Measurements from ENCODE around the gene ZCCHC12.
"Not testable (repeated sequence)": the region's sequence is repeated elsewhere in the genome, so short reads cannot be mapped to it uniquely, and the experiment has no call there.

Gene ZCCHC12

DNA sequence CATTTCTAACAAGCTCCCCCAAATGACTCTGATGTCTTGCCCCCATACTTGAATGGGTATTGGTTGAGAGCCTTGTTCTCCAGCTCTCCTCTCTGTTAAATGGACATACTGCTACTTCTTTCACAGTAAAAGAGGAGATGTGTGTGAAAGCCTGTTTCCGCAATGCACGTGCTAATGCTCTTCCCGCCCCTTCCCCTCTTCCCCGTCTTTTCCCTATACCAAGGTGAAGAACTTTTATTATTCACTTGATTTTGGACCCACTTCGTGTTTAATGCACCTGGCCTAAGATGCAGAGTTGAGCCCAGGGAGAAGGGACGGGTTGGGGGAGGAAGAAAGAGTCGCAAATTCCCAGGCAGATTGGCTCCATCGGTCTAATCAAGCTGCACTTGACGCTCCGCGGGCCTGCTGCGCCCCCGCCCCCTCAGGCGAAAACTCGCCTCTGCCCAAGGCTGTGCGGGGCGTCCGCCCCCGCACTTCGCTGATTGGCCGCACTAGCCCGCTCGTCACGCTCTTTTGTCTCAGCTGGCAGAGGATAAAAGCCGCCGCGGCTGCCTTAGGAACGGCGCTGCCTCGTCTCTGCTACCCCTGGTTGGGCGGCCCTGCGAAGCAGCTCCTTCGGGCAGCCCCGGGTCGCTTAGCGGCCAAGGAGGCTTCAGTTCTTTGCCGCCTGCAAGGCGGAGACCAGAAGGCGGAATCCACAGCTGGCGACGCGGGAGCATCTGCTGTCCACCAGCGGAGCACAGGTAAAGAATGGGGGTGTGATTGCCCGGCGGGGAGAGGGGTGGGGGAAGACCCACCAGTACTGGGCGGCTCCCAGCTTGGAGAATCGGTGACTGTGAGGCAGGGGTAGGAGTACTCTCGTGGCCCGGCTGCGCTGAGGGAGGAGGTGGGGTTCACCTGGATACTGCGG is at the start of gene ZCCHC12:
TSS of gene ZCCHC12 (plus strand) at position 562 of the 910 bp plus-strand sequence. CDS start 1,421 bp downstream, outside the sequence.
- DNase-seq, result peak; percentile 8

DNA sequence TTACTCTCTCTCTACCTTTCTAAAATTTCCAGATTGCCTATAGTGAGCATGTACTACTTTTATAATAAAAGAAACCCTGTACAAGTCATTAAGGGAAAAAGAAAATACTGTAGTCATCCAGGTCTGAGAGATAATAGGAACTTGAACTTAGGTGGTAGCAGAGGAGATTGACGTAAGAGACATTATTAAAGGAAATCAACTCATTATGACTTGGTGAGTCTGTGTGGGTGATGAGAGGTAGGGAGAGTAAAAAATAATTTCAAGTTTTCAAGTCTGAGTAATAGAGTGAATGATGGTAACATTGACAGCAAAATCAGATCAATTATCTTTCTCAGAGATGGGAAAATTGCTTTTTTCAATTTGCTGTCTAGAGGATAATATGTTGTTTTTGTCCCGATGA is 44.0 kb upstream of the ZCCHC12 start:
- DNase-seq, result no peak

DNA sequence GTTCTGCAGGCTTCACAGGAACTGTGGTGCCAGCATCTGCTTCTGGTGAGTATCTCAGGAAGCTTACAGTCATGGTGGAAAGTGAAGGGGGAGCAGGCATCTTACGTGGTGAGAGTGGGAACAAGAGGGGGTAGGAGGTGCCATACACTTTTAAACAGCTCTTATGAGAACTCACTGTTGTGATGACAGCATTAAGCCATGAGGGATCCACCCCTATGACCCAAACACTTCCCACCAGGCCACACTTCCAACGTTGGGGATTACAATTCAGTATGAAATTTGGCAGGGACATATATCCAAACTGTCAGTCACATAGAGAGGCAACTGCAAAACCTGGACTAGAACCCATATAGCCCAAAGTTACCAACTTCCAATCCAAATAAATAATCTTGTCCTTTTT is 43.1 kb upstream of the ZCCHC12 start:
- DNase-seq, result no peak

DNA sequence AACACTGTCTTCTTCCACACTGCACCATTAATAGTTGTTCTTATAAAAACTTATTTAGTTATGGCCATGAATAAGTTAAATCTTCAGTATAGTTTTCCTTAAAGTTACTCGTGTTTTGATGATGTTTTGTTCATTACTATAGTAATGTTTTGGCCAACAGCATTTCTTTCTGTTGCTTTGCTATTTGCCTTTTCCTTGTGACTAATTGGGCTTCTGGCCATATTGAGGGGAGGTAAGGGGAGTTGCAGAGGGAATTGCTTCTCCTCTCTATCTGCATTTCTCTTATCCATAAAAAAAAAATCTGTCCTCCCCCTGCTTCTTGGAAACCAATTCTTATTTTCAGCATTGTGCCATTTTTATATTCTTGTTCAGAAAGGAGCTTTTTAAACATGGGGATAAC is 42.7 kb upstream of the ZCCHC12 start:
- no peak for DNase-seq

DNA sequence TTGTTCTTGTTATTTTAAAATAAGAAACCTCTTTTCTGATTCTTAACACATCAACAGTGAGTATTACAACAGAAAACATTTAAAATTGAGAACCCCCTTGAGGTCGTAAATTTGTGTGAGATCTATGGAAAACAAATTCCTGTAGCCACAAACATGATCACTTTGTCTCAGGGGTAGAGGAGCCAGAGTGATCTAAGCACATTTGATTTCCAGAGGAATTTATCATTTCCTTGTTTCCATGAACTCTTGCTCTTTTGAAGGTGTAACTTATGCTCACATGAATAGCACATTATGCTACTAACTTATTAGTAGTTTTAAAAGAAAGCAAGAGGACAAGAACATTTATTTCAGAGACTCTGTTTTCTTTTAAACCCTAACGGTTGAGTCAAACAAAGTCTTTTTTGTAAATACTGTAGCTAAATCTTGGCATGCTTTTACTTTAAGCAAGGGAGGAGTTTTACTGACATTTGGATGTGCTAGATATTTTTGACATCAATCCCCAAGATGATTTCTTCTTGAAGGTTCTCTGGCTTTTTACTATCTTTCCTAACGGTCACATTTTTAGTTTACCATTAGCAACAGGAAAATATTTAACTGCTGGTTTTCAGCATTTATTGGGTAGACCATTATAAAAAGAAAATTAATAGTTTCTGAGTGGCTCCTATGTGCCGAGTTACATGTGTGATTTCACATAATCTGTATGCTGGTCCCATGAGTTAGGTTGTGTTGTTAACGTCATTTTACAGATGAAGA is 27.9 kb upstream of the ZCCHC12 start:
- DNase-seq, result no peak

DNA sequence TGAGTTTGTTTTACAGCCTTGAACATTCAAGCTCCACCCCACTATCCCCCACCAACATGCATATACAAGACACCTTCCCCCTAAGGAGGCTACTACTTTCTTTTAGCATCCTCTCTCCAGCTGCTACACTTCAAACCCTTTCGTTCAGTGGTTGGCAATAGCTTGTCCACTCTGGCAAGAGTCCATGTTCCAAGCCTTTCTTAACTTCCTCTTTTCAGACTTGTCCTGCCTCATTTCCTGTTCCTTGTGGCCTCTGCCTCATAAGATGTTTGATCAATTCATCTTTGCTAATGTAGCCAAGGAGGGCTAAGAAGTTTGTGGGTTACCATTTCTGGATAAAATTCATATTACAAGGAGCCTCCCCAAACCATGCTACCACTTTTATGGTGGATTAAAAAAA is 20.8 kb upstream of the ZCCHC12 start:
- DNase-seq, result peak; percentile 68

DNA sequence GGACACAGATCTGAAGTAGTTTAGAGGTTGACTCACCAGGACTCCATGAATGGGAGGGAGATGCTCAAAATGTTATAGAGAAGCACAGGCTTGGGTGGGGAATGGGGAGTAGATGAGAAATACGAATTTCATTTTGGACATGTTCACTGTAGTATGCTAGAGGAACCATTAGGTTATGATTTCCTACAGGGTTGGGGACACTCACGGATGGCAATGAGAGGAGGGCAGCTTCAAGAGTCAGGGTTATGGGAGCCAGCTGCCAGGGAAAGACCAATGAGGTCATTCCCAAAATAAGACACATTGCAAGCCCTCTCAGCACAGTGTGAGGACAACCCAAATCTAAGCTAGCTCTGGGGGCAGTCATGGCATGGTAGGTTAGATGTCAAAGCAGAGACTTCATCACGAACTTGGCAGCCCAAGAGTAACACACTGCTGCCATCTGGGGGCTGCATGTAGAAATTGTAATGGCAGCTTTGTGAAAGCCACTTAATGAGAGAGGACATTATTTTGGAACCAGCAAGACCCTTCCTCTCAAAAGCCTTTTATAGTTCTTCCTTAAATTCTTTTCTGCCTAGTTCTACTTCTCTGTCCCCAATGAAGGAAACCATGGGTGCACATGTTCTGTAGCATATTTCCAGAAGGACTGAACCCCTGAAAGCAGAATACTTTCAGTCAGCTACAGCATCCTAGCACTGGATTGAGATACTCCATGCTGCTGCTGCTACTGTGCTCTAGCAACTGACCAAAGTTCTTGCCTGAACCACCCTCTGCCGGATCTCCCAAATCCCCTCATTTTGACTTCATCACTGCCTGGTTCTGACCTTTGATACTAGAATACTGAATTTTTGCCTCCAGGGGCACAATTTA is 16.2 kb upstream of the ZCCHC12 start:
- DNase-seq, result peak; percentile 49

DNA sequence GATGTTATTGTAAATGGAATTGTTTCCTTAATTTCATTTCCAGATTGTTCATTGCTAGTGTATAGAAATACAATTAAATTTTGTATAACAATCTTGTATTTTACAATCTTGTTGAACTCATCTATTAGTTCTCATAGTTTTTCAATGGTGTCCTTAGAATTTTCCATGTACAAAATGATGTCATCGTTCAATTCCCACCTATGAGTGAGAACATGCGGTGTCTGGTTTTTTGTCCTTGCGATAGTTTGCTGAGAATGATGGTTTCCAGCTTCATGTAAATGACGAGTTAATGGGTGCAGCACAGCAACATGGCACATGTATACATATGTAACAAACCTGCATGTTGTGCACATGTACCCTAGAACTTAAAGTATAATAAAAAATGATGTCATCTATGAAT is 6.4 kb upstream of the ZCCHC12 start:
- not testable (repeated sequence) for DNase-seq

DNA sequence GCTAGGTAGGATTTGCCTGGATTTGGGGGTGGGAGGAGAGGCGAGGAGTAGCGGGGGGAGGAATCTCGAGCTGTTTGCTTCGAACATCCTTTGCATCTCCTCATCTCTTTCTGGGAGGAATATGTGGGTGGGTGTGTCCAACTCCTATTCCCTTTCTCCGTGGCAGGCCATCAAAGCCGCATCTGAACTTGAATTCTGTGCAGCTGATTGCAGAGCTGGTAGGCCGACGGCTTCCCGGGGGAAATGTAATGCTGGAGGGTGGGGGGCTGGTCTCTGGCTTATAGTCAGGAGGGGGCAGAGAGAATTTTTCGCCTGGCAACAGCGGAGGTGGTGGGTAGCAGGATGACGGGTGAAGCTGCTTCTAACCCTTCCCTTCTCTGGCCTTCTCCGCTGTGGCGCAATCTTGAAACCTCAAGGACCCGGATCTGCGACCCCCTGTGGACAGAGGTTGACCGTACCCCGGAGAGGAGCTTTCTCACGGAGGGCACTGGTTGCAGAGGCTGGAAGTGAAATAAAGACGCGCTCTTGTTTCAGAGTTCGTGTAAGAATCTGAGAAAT is 628 bp downstream of the ZCCHC12 start:
- no peak for DNase-seq

DNA sequence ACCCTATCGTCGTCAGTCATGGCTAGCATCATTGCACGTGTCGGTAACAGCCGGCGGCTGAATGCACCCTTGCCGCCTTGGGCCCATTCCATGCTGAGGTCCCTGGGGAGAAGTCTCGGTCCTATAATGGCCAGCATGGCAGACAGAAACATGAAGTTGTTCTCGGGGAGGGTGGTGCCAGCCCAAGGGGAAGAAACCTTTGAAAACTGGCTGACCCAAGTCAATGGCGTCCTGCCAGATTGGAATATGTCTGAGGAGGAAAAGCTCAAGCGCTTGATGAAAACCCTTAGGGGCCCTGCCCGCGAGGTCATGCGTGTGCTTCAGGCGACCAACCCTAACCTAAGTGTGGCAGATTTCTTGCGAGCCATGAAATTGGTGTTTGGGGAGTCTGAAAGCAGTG is 1.6 kb downstream of the ZCCHC12 start:
- no peak for DNase-seq

DNA sequence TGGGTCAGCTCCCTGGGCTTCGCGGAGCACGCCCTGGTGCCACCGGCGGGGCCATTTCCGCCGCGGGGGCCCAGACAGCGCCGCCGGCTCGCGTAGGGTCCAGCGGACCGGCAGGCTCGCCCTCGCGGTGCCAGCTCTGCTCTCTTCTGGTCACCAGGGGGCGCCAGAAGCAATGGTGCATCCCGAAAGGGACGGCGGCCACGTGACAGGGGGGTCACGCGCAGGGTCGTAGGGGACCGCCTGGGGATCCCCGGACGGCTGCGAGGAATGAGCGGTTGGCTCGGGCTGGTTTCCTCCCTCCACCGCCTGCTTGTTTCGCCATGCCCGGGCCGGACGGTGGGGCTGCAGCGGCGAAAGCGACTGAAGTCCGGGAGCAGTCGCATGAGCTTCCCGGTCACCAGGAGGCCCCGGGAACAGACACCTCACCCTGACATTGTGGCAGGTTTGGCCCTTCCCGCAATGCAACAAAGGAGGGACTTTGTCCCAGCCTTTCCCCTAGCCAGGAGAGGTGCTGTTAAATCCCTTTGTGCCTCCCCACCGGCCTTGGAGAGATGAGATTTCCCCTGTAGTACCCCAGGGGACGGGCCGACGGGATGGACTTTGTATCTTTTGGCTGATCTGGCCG is 15.8 kb downstream of the ZCCHC12 start:
- peak; percentile 84 for DNase-seq

DNA sequence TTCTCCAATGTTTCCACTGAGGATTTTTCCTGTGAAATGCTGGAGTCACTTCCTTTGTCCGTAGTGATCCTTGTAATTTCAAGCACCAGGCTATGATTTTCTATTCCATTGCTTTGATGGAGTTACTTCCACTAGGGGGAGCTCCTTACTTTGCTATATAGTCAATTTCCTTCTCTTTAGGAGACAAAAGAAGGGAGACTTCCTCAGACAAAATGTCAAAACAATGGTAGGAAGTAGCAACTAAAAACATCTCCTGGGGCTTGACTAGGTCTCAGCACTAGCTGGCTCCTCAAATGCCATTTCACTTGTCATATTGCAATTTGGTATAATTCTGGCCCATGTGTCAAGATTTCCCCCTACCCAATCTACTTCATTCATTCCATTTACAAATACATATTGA is 24.1 kb downstream of the ZCCHC12 start:
- DNase-seq, result peak; percentile 66

DNA sequence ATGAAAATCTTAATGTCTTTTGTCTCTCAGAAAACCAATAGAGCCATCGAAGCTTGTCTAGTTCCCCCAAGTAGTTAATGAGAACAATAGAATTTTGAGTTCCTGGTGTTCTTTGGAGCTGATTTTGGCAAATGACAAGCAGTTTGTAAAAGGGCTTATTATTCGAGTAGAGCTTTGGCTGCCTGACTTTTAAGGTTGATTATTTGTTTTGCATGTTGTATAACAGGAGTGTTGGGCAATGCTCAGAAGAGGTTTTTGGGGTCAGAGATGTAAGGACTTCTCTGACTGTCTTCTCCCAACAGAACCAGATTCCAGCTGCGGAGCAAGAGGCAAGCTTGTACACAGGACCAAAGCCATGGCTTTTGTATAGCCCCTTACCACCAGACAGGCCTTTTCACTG is 30.0 kb downstream of the ZCCHC12 start:
- DNase-seq, result no peak

DNA sequence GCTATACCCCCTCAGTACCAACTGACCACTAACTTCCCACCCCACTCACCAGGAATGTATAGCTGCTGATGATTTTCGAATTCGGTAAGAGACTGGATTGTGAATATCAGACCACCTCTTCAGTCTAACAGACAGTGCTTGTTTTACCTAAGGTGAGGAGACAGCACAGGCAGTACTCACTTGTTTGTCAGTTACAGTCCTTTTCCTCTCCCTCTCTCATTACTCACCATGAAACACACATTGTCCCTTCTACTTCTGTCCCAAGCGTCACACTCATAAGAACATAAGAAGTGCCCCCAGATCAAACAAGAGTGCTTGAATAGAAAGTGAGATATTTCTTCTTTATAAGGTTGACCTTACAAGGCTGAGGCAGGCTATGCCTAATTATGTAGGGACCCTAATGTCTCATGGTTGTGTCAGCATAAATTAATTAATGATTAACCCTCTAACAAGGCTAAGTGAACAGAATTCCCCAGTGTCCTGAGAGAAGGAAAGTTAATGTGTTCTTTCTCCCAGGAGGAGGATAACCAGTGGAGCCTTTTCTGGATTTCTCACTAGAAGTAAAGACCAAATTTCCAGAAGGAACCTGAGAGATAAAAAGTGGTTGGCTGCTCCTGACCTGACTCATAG is 32.2 kb downstream of the ZCCHC12 start:
- DNase-seq, result no peak

DNA sequence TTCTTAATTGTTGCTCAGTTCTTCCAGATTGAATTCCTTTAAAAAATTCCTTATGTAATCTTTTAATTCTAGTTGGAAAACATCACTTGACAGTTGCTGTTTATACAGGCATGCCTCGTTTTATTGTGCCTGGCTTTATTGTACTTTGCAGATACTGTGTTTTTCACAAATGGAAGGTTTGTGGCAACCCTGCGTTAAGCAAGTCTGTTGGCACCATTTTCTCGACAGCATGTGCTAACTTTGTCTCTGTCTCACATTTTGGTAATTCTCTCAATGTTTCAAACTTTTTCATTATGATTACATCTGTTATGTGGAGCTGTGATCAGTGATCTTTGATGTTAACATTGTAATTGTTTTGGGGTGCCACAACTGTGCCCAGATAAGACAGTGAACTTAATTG is 33.4 kb downstream of the ZCCHC12 start:
- no peak for DNase-seq

DNA sequence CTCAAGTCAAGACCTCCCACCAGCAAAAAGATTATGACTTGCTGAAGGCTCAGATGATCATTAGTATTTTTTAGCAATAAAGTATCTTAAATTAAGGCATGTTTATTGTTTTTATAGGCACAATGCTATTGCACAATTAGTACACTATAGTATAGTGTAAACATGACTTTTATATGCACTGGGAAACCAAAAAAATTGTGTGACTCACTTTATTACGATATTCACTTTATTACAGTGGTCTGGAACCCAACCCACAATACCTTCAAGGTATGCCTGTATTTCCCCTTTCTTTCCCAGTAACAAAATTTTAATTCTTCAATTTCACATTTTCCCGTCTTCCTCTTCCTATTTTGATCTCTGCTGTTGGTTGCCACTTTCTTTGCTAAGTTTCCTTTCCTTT is 37.7 kb downstream of the ZCCHC12 start:
- no peak for DNase-seq

DNA sequence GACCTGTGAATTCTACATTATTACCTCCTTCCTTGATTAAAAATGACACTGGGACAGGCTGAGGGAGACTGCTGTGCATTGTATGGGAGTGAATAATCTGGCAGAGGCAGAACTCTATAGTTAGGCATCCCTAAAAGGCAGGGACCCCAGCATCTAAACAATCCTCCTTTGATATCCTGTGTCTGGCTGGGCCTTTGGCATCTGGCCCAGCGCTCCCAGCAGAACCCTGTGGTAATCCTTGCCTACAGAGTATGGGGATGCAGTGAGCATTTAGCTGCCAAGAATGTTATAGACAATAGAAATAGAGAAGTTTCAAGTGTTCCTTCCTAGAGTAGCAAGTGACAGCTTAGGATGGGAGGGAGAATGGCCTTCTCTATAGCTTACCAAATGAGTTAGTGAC is 38.5 kb downstream of the ZCCHC12 start:
- no peak for DNase-seq

DNA sequence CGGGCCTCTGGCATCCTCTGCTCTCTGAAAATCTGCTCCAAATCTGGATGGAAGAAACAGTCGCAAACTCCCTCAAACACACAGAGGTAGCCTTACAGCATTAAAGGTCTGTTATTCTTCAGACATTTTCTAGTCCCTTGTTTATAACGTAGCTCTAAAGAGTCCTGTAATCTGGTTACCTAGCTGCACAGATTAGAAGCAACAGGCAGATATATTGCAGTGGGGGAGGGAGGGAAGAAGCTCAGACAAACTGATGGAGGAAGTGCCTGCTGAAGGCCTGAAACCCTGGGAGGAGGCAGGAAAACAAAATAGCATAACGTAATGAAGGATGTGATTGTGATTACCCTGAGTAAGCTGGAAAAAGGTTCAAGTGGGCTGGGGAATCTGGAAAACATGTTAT is 39.4 kb downstream of the ZCCHC12 start:
- DNase-seq, result no peak

DNA sequence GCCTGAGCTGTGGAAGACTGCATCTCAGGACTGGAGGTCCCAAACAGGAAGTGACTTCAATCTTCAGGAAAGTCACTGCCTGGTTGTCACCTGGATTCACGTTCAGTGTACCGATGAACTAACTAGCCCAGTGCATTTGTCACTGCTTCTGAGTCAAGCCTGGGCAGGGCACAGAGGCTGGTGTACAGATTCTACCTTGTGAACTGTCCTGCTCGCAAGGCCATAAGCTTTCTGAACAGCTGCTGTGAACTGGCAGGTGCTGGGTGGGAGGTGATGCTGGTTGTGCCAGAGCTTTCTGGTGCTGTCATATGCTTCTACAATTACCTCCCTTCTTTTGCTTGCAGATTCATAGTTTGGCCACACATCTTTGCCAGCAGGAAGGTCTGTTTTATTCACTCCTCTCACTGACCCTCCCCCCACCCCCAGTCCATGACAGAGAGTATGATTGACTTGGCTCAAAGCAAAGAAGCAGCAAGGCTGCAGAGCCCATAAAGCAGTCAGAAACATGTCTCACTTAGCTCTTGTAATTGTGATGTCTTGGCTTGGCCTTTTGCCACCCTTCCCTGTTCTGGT is 40.5 kb downstream of the ZCCHC12 start:
- DNase-seq, result no peak

DNA sequence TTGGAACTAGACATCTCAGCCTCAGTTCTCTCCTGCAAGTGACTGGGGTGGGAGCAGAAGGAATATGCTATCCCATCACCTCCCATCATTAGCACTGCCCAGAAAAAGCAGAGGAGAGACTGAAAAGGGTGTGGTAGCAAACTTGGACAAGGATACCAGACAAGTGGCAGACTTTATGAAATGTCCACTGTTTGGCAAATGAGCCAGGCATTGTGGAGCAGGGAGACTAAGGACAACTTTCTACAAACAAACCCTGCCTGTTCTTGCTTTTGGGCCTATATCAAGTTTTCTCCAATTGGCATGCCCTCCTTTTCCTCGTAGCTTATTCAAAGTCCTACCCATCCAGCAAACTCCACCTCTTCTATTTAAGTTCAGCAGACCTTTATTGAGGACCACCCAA is 41.6 kb downstream of the ZCCHC12 start:
- DNase-seq, result no peak

DNA sequence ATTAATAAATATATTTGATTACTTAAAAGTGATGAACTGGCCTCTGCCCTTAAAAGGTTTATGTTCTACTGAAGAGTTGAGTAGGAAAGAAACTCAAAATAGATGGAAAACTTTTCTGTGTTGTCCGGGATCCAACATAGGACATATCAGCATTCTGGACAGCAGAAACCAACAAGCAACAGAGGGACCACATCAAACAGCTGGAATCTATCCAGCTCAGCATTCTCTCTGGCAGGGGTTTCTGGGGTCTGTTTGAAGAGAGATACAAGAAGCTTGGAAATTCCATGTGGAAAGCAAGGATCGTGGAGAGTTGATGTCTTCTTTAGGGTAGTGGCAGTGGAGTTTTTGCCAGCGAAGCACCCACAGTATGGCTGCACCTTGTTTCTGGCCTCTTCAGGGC is 43.6 kb downstream of the ZCCHC12 start:
- DNase-seq, result no peak
